Measurements from ENCODE around the gene PARP1. TPM values are rescaled to one million over a fixed set of nuclear protein-coding genes. Genes with fewer than 3 reads are reported as not detected.
A peak's percentile ranks its signal among the peaks of the same experiment; 100 is the strongest.

Gene PARP1
- total RNA-seq, 1 donor from 2014 or later: 313 TPM

DNA sequence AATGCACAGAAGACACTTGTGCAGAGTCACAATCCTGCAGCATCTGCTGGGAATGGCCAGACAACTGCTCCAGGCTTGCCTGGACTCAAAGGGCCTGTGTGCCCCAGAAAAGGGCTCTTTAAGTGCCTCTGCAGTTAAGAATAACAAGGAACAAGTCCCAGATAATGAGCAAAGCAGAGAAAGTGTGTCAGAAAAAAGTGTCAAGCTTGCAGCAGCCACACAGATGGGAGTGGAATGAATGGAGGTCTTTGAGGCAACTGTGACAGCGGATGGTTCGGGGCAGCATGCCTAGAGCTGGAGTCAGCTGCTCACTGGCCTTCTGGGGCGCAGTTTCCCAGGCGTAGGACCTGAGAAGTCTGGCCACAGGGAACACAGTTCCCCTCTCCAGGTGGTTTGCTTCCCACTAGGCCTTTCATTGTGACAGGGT is 5.1 kb downstream of the PARP1 start:
- TF ChIP-seq, protein P1, sequence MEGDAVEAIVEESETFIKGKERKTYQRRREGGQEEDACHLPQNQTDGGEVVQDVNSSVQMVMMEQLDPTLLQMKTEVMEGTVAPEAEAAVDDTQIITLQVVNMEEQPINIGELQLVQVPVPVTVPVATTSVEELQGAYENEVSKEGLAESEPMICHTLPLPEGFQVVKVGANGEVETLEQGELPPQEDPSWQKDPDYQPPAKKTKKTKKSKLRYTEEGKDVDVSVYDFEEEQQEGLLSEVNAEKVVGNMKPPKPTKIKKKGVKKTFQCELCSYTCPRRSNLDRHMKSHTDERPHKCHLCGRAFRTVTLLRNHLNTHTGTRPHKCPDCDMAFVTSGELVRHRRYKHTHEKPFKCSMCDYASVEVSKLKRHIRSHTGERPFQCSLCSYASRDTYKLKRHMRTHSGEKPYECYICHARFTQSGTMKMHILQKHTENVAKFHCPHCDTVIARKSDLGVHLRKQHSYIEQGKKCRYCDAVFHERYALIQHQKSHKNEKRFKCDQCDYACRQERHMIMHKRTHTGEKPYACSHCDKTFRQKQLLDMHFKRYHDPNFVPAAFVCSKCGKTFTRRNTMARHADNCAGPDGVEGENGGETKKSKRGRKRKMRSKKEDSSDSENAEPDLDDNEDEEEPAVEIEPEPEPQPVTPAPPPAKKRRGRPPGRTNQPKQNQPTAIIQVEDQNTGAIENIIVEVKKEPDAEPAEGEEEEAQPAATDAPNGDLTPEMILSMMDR (conservative IDR thresholded peaks at IDR 0.05): no peak
- no peaks in the 10 kb centered on the region for H3K27me3 Mint-ChIP-seq (ENCODE audit: low read depth)
- H3K4me3 Mint-ChIP-seq: peak overlapping the region; percentile 97
- peak overlapping the region; percentile 4 for H3K27ac Mint-ChIP-seq (ENCODE audit: unreplicated experiment)
- no peak for DNase-seq (ENCODE audit: low read depth, low spot score)
- peaks cover 66% of the 10 kb centered on the region for H3K4me1 Mint-ChIP-seq
- H3K9me3 Mint-ChIP-seq: no peaks in the 10 kb centered on the region
- peaks cover 28% of the 10 kb centered on the region for H3K36me3 Mint-ChIP-seq (ENCODE audit: low read depth)

DNA sequence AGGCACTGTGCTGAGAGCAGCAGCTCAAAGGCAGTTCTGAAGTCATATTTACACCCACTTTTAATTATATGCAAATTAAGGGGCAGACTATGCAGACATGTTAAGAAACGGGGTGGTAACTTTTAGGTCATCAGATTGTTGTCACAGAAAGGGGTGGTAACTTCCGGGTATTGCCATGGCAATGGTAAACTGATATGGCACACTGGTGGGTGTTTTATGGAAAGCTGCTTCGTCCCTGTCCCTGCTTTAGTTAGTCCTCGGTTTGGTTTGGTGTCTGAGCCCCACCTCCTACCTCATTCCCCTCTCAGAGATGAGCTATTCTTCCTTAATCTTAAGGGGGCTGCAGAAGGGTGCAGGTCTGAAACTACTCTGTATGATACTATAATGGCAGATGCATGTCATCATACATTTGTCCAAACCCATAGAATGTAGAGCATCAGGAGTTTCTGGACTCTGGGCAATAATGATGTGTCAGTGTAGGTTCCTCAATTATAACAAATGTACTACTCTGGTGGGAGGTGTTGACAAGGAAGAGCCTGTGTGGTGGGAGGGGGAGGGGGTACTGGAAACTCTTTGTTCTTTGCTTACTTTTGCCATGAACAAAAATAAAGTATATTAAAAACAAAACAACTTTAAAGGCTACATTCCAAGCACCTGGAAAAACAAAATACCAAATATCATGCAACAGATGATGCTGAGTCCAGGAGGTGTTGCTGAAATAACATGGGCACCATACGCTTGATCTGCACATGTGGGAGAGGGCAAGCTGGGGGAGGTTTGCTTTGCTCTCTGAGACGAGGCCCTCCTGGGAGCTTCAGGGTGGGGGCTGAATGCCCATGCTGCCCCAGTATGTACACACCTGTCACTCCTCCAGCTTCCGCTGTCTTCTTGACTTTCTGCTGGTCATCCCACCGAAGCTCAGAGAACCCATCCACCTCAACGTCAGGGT is 6.3 kb downstream of the PARP1 start:
- Mint-ChIP-seq H3K27me3 (ENCODE audit: low read depth) (no peaks in the 10 kb centered on the region), H3K4me1 (peaks cover 58% of the 10 kb centered on the region), H3K36me3 (ENCODE audit: low read depth) (peaks cover 33% of the 10 kb centered on the region), H3K27ac (ENCODE audit: unreplicated experiment) (no peak overlapping the region), H3K4me3 (peak overlapping the region; percentile 52), H3K9me3 (no peaks in the 10 kb centered on the region)
- TF ChIP-seq, protein P1 (conservative IDR thresholded peaks at IDR 0.05): no peak
- DNase-seq (ENCODE audit: low read depth, low spot score): no peak

DNA sequence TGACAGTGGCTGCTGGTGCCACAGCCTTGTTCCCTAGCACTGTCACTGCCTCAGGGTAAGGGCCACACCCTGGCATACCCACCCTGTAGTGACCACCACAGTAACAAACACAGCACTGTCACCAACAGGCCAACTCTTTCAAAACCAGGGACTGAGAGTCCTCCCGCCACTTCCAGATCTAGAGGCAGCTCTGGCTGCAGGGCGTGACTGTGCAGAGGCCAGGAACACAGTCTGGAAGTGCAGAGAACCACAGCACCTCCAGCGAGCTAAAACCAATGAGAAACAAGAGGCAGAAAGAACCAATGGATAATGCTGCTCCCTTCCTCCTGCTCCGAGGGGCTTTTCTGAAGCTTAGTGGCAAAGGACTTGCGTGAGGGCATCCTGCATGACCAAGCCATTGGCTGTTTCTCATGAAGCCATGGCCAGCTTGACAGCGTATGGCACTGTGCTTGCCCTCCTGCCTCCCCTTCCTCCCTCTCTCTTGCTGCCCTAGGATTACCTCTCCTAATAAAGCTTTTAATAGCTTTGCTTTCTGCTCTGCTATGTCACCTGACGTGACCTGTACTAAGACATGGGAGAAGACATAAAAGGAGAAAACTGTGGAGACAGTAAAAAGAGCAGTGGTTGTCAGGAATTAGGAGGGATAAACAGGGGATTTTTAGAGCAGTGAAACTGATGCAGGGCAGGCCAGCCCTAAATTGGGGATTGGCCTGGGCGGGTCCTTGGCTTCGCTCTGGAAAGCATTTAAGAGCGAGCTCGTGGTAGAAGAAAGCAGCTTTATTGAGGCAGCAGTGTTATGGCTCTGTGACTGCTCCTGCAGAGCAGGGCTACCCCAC is 7.2 kb downstream of the PARP1 start:
- DNase-seq (ENCODE audit: low read depth, low spot score): no peak
- H3K27me3 Mint-ChIP-seq (ENCODE audit: low read depth): no peaks in the 10 kb centered on the region
- peak overlapping the region; percentile 52 for H3K4me3 Mint-ChIP-seq
- H3K27ac Mint-ChIP-seq (ENCODE audit: unreplicated experiment): peak overlapping the region; percentile 50
- H3K4me1 Mint-ChIP-seq: peaks cover 49% of the 10 kb centered on the region
- no peaks in the 10 kb centered on the region for H3K9me3 Mint-ChIP-seq
- TF ChIP-seq, protein P1 (conservative IDR thresholded peaks at IDR 0.05): no peak
- peaks cover 33% of the 10 kb centered on the region for H3K36me3 Mint-ChIP-seq (ENCODE audit: low read depth)

DNA sequence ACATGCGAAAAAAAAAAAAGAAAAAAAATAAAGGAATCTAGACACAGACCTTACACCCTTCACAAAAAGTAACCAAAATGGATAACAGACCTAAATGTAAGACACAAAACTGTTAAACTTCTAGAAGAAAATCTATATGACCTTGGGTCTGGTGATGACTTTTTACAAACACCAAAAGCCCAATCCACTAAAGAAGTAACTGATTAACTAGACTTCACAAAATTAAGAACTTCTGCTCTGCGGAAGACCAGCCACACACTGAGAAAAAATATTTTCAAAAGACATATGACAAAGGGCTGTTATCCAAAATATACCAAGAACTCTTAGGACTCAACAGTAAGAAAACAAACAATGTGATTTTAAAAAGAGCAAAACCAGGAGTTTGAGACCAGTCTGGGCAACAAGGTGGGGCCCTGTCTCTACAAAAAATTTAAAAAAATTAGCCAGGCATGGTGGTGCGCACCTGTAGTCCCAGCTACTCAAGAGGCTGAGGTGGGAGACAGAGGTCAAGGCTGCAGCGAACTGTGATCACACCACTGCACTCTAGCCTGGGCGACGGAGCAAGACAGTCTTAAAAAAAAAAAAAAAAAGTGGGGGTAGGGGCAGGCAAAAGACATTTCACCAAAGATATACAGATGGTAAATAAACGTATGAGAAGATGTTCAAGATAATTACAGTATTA is 9.8 kb downstream of the PARP1 start:
- no peaks in the 10 kb centered on the region for H3K27me3 Mint-ChIP-seq (ENCODE audit: low read depth)
- TF ChIP-seq, protein P1 (conservative IDR thresholded peaks at IDR 0.05): no peak
- H3K4me3 Mint-ChIP-seq: no peak overlapping the region
- no peak overlapping the region for H3K27ac Mint-ChIP-seq (ENCODE audit: unreplicated experiment)
- no peak for DNase-seq (ENCODE audit: low read depth, low spot score)
- peaks cover 23% of the 10 kb centered on the region for H3K4me1 Mint-ChIP-seq
- H3K36me3 Mint-ChIP-seq (ENCODE audit: low read depth): peaks cover 33% of the 10 kb centered on the region
- H3K9me3 Mint-ChIP-seq: no peaks in the 10 kb centered on the region

Data from neural crest cell (in vitro differentiated cells).